ENCODE results near the gene PPP6R3. TPM values are rescaled to one million over a fixed set of nuclear protein-coding genes. Genes with fewer than 3 reads are reported as not detected.

Gene PPP6R3
- total and polyA plus RNA-seq, 2 of the 8 experiments (the other 6 are each of a cell fraction or from before 2014, with no cell fraction given) = 44.6 to 150 TPM

GRCh38 chr11:68649851-68650555 lies 189.5 kb downstream of the PPP6R3 start:
- peak overlapping the region; percentile 97 for H3K4ac ChIP-seq (replicated peaks; ENCODE audit: insufficient read length, low read depth, low read length)
- peak overlapping the region; percentile 60; the same call in 1 of the 2 replicates for H2BK12ac ChIP-seq (ENCODE audit: low read depth, low read length)
- ChIA-PET CTCF (ENCODE audit: partially characterized antibody) (interaction anchor here (0.6 to 1.5 kb wide), 7 partner anchors 8 to 591 kb away, joined by 3 to 4 read pairs (median 3); no protein-coding TSS in a partner anchor), POLR2A (ENCODE audit: partially characterized antibody) (interaction anchor here (0.9 to 1.5 kb wide), 4 partner anchors 9 to 100 kb away, joined by 3 to 6 read pairs (median 4); no protein-coding TSS in a partner anchor)
- no peak overlapping the region for H4K5ac ChIP-seq (ENCODE audit: insufficient read length, low read depth, low read length)
- FAIRE-seq = no peak
- H3K9me3 ChIP-seq (ENCODE audit: insufficient read depth in 2 of 2, low read depth in 1 of 2, low read length in 1 of 2) = peaks cover 0 to 8% of the 10 kb centered on the region in 2 experiments; a peak in 3 of 4 replicates
- no peak overlapping the region for H2AK5ac ChIP-seq (ENCODE audit: low read depth, low read length)
- no peaks in the 10 kb centered on the region for H3K79me1 ChIP-seq (ENCODE audit: low read depth, low read length)
- H3K27ac ChIP-seq (ENCODE audit: low read depth, low read length) = no peak overlapping the region
- H4K20me1 ChIP-seq (replicated peaks in 1 of 2; ENCODE audit: control insufficient read depth in 1 of 2, insufficient read depth in 2 of 2, low read length in 2 of 2) = no peaks in the 10 kb centered on the region
- peak overlapping the region; percentile 77 for H4K8ac ChIP-seq (ENCODE audit: extremely low read depth, insufficient read depth, low read length)
- H3K18ac ChIP-seq (ENCODE audit: extremely low read depth, low read length) = no peak overlapping the region; the same call in 1 of the 2 replicates
- no peak overlapping the region for H2BK20ac ChIP-seq (ENCODE audit: low read length)
- H3K4me1 ChIP-seq (replicated peaks in 1 of 4; ENCODE audit: control insufficient read depth in 3 of 4, insufficient read depth in 4 of 4, low read length in 3 of 4) = peaks cover 0 to 12% (median 1%) of the 10 kb centered on the region in 4 experiments; a peak in 1 of 7 replicates
- no peak overlapping the region for H3K9ac ChIP-seq (replicated peaks in 1 of 4; ENCODE audit: extremely low read depth in 1 of 4, low read depth in 3 of 4, low read length in 3 of 4)
- no peak overlapping the region for H3K4me2 ChIP-seq (ENCODE audit: insufficient read depth in 1 of 2, low read depth in 2 of 2, low read length in 2 of 2)
- TF ChIP-seq, protein P1, sequence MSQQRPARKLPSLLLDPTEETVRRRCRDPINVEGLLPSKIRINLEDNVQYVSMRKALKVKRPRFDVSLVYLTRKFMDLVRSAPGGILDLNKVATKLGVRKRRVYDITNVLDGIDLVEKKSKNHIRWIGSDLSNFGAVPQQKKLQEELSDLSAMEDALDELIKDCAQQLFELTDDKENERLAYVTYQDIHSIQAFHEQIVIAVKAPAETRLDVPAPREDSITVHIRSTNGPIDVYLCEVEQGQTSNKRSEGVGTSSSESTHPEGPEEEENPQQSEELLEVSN (IDR thresholded peaks at IDR 0.05) = peak; percentile 51; the same call in 1 of the 2 replicates
- TF ChIP-seq HDAC2 (IDR thresholded peaks at IDR 0.05; ENCODE audit: borderline replicate concordance in 1 of 2, low read depth in 2 of 2, low read length in 2 of 2) = no peak
- no peak for DNase-seq (ENCODE audit: low read depth in 1 of 2, low spot score in 2 of 2)
- no peak overlapping the region for H3K23ac ChIP-seq (ENCODE audit: insufficient read length)
- H2BK15ac ChIP-seq (ENCODE audit: low read length) = no peak overlapping the region
- no peaks in the 10 kb centered on the region for H3K79me2 ChIP-seq (ENCODE audit: control insufficient read depth in 1 of 2, insufficient read depth in 2 of 2, low read length in 2 of 2)
- H3K36me3 ChIP-seq (ENCODE audit: control insufficient read depth in 2 of 4, insufficient read depth in 4 of 4, low read length in 3 of 4) = no peaks in the 10 kb centered on the region
- no peak overlapping the region for H3K14ac ChIP-seq (ENCODE audit: insufficient read length)
- H2BK120ac ChIP-seq (replicated peaks; ENCODE audit: low read depth, low read length) = no peak overlapping the region
- no peaks in the 10 kb centered on the region for H3K23me2 ChIP-seq (ENCODE audit: low read depth, low read length)
- peak overlapping the region; percentile 73 for H4K91ac ChIP-seq (replicated peaks; ENCODE audit: insufficient read length, low read length)
- no peak overlapping the region for H3K56ac ChIP-seq (replicated peaks; ENCODE audit: insufficient read length, low read depth, low read length)
- no peak overlapping the region for H3K4me3 ChIP-seq (ENCODE audit: extremely low read depth in 1 of 4, insufficient read depth in 2 of 4, low read depth in 3 of 4, low read length in 4 of 4)
- H2AFZ ChIP-seq (ENCODE audit: low read length) = no peak overlapping the region; the same call in 1 of the 2 replicates
- no peaks in the 10 kb centered on the region for H3K27me3 ChIP-seq (replicated peaks in 1 of 4; ENCODE audit: control insufficient read depth in 3 of 4, extremely low read depth in 1 of 4, insufficient read depth in 3 of 4, low read length in 3 of 4)
- peak overlapping the region; percentile 52; the same call in 1 of the 2 replicates for H2BK5ac ChIP-seq (ENCODE audit: low read depth, low read length)
- 89% methylated on average over 36 of the region's 38 CpGs; no CpG with 5 or more reads in 1 of the 2 experiments for WGBS, 2 experiments (ENCODE audit: extremely low coverage in 1 of 2, insufficient coverage in 1 of 2, insufficient read length in 1 of 2, insufficient replicate concordance in 2 of 2, low coverage in 1 of 2, low lambda C conversion rate in 2 of 2, missing lambda C conversion rate in 1 of 2)
